ENCODE results near the gene SMS.
A peak's percentile ranks its signal among the peaks of the same experiment; 100 is the strongest.

SMS gene

GRCh38 chrX:22012931-22013330 is 72.4 kb downstream of the SMS start:
- 91% methylated on average over 7 of the region's 7 CpGs for WGBS (ENCODE audit: insufficient coverage)
- peaks cover 0 to 2% (median 0%) of the 10 kb centered on the region in 5 experiments for H3K27me3 ChIP-seq (replicated peaks in 2 of 5; ENCODE audit: control insufficient read depth in 4 of 5, insufficient read depth in 5 of 5, low read length in 4 of 5)
- CTCF ChIA-PET = no interaction called here

GRCh38 chrX:22015139-22015750 is 74.7 kb downstream of the SMS start:
- WGBS (ENCODE audit: insufficient coverage) = 92% methylated on average over 8 of the region's 9 CpGs
- CTCF ChIA-PET = no interaction called here
- Histone ChIP-seq H3K9me3 (ENCODE audit: control extremely low read depth in 1 of 5, control insufficient read depth in 4 of 5, insufficient read depth in 2 of 5, low read depth in 1 of 5, low read length in 4 of 5) (no peaks in the 10 kb centered on the region), H3K27me3 (replicated peaks in 2 of 5; ENCODE audit: control insufficient read depth in 4 of 5, insufficient read depth in 5 of 5, low read length in 4 of 5) (no peaks in the 10 kb centered on the region), H3K4me1 (ENCODE audit: control extremely low read depth in 1 of 4, control insufficient read depth in 4 of 4, insufficient read depth in 4 of 4, low read length in 3 of 4) (peaks cover 0 to 6% (median 0%) of the 10 kb centered on the region in 4 experiments), H3K36me3 (ENCODE audit: control insufficient read depth in 4 of 4, insufficient read depth in 4 of 4, low read length in 3 of 4) (no peaks in the 10 kb centered on the region), H3K27ac (ENCODE audit: insufficient read depth in 1 of 2, low read depth in 1 of 2, low read length in 2 of 2, poor library complexity in 1 of 2, severe bottlenecking in 2 of 2) (no peak overlapping the region), H3K4me3 (ENCODE audit: control insufficient read depth in 1 of 7, extremely low read depth in 1 of 7, insufficient read depth in 4 of 7, low read depth in 2 of 7, low read length in 6 of 7) (no peak overlapping the region)
- POLR2A ChIA-PET = no interaction called here
- DNase-seq = no peak

More at GRCh38 chrX:22012931-22013330, 72.4 kb downstream of the SMS start:
- Histone ChIP-seq H3K4me1 (ENCODE audit: control extremely low read depth in 1 of 4, control insufficient read depth in 4 of 4, insufficient read depth in 4 of 4, low read length in 3 of 4) (peaks cover 0 to 6% (median 0%) of the 10 kb centered on the region in 4 experiments), H3K9me3 (ENCODE audit: control extremely low read depth in 1 of 5, control insufficient read depth in 4 of 5, insufficient read depth in 2 of 5, low read depth in 1 of 5, low read length in 4 of 5) (no peaks in the 10 kb centered on the region), H3K27ac (ENCODE audit: insufficient read depth in 1 of 2, low read depth in 1 of 2, low read length in 2 of 2, poor library complexity in 1 of 2, severe bottlenecking in 2 of 2) (no peak overlapping the region), H3K4me3 (ENCODE audit: control insufficient read depth in 1 of 7, extremely low read depth in 1 of 7, insufficient read depth in 4 of 7, low read depth in 2 of 7, low read length in 6 of 7) (no peak overlapping the region), H3K36me3 (ENCODE audit: control insufficient read depth in 4 of 4, insufficient read depth in 4 of 4, low read length in 3 of 4) (no peaks in the 10 kb centered on the region)
- POLR2A ChIA-PET = no interaction called here
- no peak for DNase-seq

GRCh38 chrX:22021751-22022324 is 81.3 kb downstream of the SMS start:
- H3K4me3 ChIP-seq (ENCODE audit: control insufficient read depth in 1 of 7, extremely low read depth in 1 of 7, insufficient read depth in 4 of 7, low read depth in 2 of 7, low read length in 6 of 7) = no peak overlapping the region
- ChIA-PET CTCF (no interaction called here), POLR2A (no interaction called here)
- 87% methylated on average over 4 of the region's 10 CpGs for WGBS (ENCODE audit: insufficient coverage)
- no peaks in the 10 kb centered on the region for H3K4me1 ChIP-seq (ENCODE audit: control extremely low read depth in 1 of 4, control insufficient read depth in 4 of 4, insufficient read depth in 4 of 4, low read length in 3 of 4)
- peaks cover 0 to 1% (median 0%) of the 10 kb centered on the region in 5 experiments for H3K27me3 ChIP-seq (replicated peaks in 2 of 5; ENCODE audit: control insufficient read depth in 4 of 5, insufficient read depth in 5 of 5, low read length in 4 of 5)
- no peak overlapping the region for H3K27ac ChIP-seq (ENCODE audit: insufficient read depth in 1 of 2, low read depth in 1 of 2, low read length in 2 of 2, poor library complexity in 1 of 2, severe bottlenecking in 2 of 2)
- no peak for DNase-seq
- H3K36me3 ChIP-seq (ENCODE audit: control insufficient read depth in 4 of 4, insufficient read depth in 4 of 4, low read length in 3 of 4) = no peaks in the 10 kb centered on the region
- no peaks in the 10 kb centered on the region for H3K9me3 ChIP-seq (ENCODE audit: control extremely low read depth in 1 of 5, control insufficient read depth in 4 of 5, insufficient read depth in 2 of 5, low read depth in 1 of 5, low read length in 4 of 5)

- ChIA-PET POLR2A (no interaction called here), CTCF (no interaction called here)
- Histone ChIP-seq H3K36me3 (ENCODE audit: control insufficient read depth in 4 of 4, insufficient read depth in 4 of 4, low read length in 3 of 4) (no peaks in the 10 kb centered on the region), H3K9me3 (ENCODE audit: control extremely low read depth in 1 of 5, control insufficient read depth in 4 of 5, insufficient read depth in 2 of 5, low read depth in 1 of 5, low read length in 4 of 5) (no peaks in the 10 kb centered on the region), H3K4me3 (ENCODE audit: control insufficient read depth in 1 of 7, extremely low read depth in 1 of 7, insufficient read depth in 4 of 7, low read depth in 2 of 7, low read length in 6 of 7) (no peak overlapping the region), H3K27me3 (replicated peaks in 2 of 5; ENCODE audit: control insufficient read depth in 4 of 5, insufficient read depth in 5 of 5, low read length in 4 of 5) (peaks cover 0 to 4% (median 0%) of the 10 kb centered on the region in 5 experiments), H3K27ac (ENCODE audit: insufficient read depth in 1 of 2, low read depth in 1 of 2, low read length in 2 of 2, poor library complexity in 1 of 2, severe bottlenecking in 2 of 2) (no peak overlapping the region), H3K4me1 (ENCODE audit: control extremely low read depth in 1 of 4, control insufficient read depth in 4 of 4, insufficient read depth in 4 of 4, low read length in 3 of 4) (no peaks in the 10 kb centered on the region)
- DNase-seq = no peak
- WGBS (ENCODE audit: insufficient coverage) = 52% methylated on average over 2 of the region's 2 CpGs
These were observed 84.1 kb downstream of the SMS start for GRCh38 chrX:22024577-22024976.

GRCh38 chrX:22025751-22026150 is 85.2 kb downstream of the SMS start:
- peaks cover 0 to 4% (median 0%) of the 10 kb centered on the region in 5 experiments for H3K27me3 ChIP-seq (replicated peaks in 2 of 5; ENCODE audit: control insufficient read depth in 4 of 5, insufficient read depth in 5 of 5, low read length in 4 of 5)
- H3K4me1 ChIP-seq (ENCODE audit: control extremely low read depth in 1 of 4, control insufficient read depth in 4 of 4, insufficient read depth in 4 of 4, low read length in 3 of 4) = no peaks in the 10 kb centered on the region
- CTCF ChIA-PET = no interaction called here
- H3K9me3 ChIP-seq (ENCODE audit: control extremely low read depth in 1 of 5, control insufficient read depth in 4 of 5, insufficient read depth in 2 of 5, low read depth in 1 of 5, low read length in 4 of 5) = no peaks in the 10 kb centered on the region
- H3K4me3 ChIP-seq (ENCODE audit: control insufficient read depth in 1 of 7, extremely low read depth in 1 of 7, insufficient read depth in 4 of 7, low read depth in 2 of 7, low read length in 6 of 7) = no peak overlapping the region
- WGBS (ENCODE audit: insufficient coverage) = 91% methylated on average over 7 of the region's 7 CpGs
- no peak for DNase-seq
- no peaks in the 10 kb centered on the region for H3K36me3 ChIP-seq (ENCODE audit: control insufficient read depth in 4 of 4, insufficient read depth in 4 of 4, low read length in 3 of 4)
- POLR2A ChIA-PET = no interaction called here
- H3K27ac ChIP-seq (ENCODE audit: insufficient read depth in 1 of 2, low read depth in 1 of 2, low read length in 2 of 2, poor library complexity in 1 of 2, severe bottlenecking in 2 of 2) = no peak overlapping the region

- peaks cover 0 to 4% (median 0%) of the 10 kb centered on the region in 5 experiments for H3K27me3 ChIP-seq (replicated peaks in 2 of 5; ENCODE audit: control insufficient read depth in 4 of 5, insufficient read depth in 5 of 5, low read length in 4 of 5)
- CTCF ChIA-PET = no interaction called here
- DNase-seq = no peak
- no peak overlapping the region for H3K4me3 ChIP-seq (ENCODE audit: control insufficient read depth in 1 of 7, extremely low read depth in 1 of 7, insufficient read depth in 4 of 7, low read depth in 2 of 7, low read length in 6 of 7)
- no peaks in the 10 kb centered on the region for H3K9me3 ChIP-seq (ENCODE audit: control extremely low read depth in 1 of 5, control insufficient read depth in 4 of 5, insufficient read depth in 2 of 5, low read depth in 1 of 5, low read length in 4 of 5)
- no peaks in the 10 kb centered on the region for H3K36me3 ChIP-seq (ENCODE audit: control insufficient read depth in 4 of 4, insufficient read depth in 4 of 4, low read length in 3 of 4)
- H3K4me1 ChIP-seq (ENCODE audit: control extremely low read depth in 1 of 4, control insufficient read depth in 4 of 4, insufficient read depth in 4 of 4, low read length in 3 of 4) = no peaks in the 10 kb centered on the region
- POLR2A ChIA-PET = no interaction called here
- no peak overlapping the region for H3K27ac ChIP-seq (ENCODE audit: insufficient read depth in 1 of 2, low read depth in 1 of 2, low read length in 2 of 2, poor library complexity in 1 of 2, severe bottlenecking in 2 of 2)
- 87% methylated on average over 4 of the region's 4 CpGs for WGBS (ENCODE audit: insufficient coverage)
These were observed 86.2 kb downstream of the SMS start for GRCh38 chrX:22026731-22027130.

- peaks cover 0 to 2% (median 0%) of the 10 kb centered on the region in 4 experiments for H3K4me1 ChIP-seq (ENCODE audit: control extremely low read depth in 1 of 4, control insufficient read depth in 4 of 4, insufficient read depth in 4 of 4, low read length in 3 of 4)
- no peak within 1 kb of the TSS for H3K4me3 ChIP-seq (ENCODE audit: control insufficient read depth in 1 of 7, extremely low read depth in 1 of 7, insufficient read depth in 4 of 7, low read depth in 2 of 7, low read length in 6 of 7)
- H3K9me3 ChIP-seq (ENCODE audit: control extremely low read depth in 1 of 5, control insufficient read depth in 4 of 5, insufficient read depth in 2 of 5, low read depth in 1 of 5, low read length in 4 of 5) = no peaks in the 10 kb centered on the region
- H3K36me3 ChIP-seq (ENCODE audit: control insufficient read depth in 4 of 4, insufficient read depth in 4 of 4, low read length in 3 of 4) = no peaks in the 10 kb centered on the region
- WGBS (ENCODE audit: insufficient coverage) = no CpG with 5 or more reads among the region's 1 CpG
- no peak within 1 kb of the TSS for H3K27ac ChIP-seq (ENCODE audit: insufficient read depth in 1 of 2, low read depth in 1 of 2, low read length in 2 of 2, poor library complexity in 1 of 2, severe bottlenecking in 2 of 2)
- H3K27me3 ChIP-seq (replicated peaks in 2 of 5; ENCODE audit: control insufficient read depth in 4 of 5, insufficient read depth in 5 of 5, low read length in 4 of 5) = peaks cover 0 to 5% (median 0%) of the 10 kb centered on the region in 5 experiments
- ChIA-PET CTCF (no interaction called here), POLR2A (no interaction called here)
- peak in 2 of 3 donors; percentile 17 to 24 for DNase-seq
These were observed 91.6 kb downstream of the SMS start, which contains the start of gene PHEX for GRCh38 chrX:22032084-22032483. Gene PHEX, plus strand, starts transcription at chrX:22032325. Its CDS starts 681 bp downstream, at chrX:22033006.
